Stomach (tissue), 4 donors: Measurements from ENCODE around the gene RNF182.

ENCODE experiments used
- CTCF ChIP-seq, 7 experiments: fragments of 450-650 bp in 4 of 7; fragments of 200-600 bp in 3 of 7; sonication (generic) in 3 of 7; IDR thresholded peaks; one replicate each; pipeline ENCODE4 v1.5.1; 2016 to 2019; ENCODE audit warnings: antibody characterized with exemption in 7 of 7, control low read depth in 2 of 7, mild to moderate bottlenecking in 1 of 7
- EP300 ChIP-seq: sonication (generic); formaldehyde crosslinking; IDR thresholded peaks from one replicate; pipeline ENCODE4 v1.6.1; 2017; ENCODE audit warnings: antibody characterized with exemption
- POLR2A ChIP-seq, 4 donors: fragments of 450-650 bp; IDR thresholded peaks; one replicate each; pipeline ENCODE4 v1.6.1; 2016; ENCODE audit warnings: antibody characterized with exemption in 4 of 4, control low read depth in 2 of 4, mild to moderate bottlenecking in 1 of 4, moderate library complexity in 1 of 4
- POLR2AphosphoS5 ChIP-seq, 3 donors: sonication (generic); formaldehyde crosslinking; IDR thresholded peaks; one replicate each; pipeline ENCODE4 v1.6.1; 2016; ENCODE audit warnings: antibody characterized with exemption in 3 of 3

- no peak for TF ChIP-seq POLR2AphosphoS5 (IDR thresholded peaks at IDR 0.05)
- TF ChIP-seq CTCF (IDR thresholded peaks at IDR 0.05): no peak
- TF ChIP-seq POLR2A (IDR thresholded peaks at IDR 0.05): no peak
- TF ChIP-seq EP300: no peak
Observed at GRCh38 chr6:13917141-13917540, 7.6 kb upstream of the RNF182 start.
